Mesothelial cell of epicardium (in vitro differentiated cells): ENCODE measurements around the gene RACGAP1. TPM values are rescaled to one million over a fixed set of nuclear protein-coding genes. Genes with fewer than 3 reads are reported as not detected.
A peak's percentile ranks its signal among the peaks of the same experiment; 100 is the strongest.

Source experiments
- DNase-seq, 2 experiments: peaks; one replicate each; pipeline ENCODE4 v3.0.0; 2021; ENCODE audit warnings: low spot score in 2 of 2; ENCODE audit not compliant: unreplicated experiment in 2 of 2
- H3K27ac Mint-ChIP-seq: 2 replicates; pipeline ENCODE4 v1.8.0; 2021; ENCODE audit warnings: mixed read lengths
- H3K27me3 Mint-ChIP-seq: 2 replicates; pipeline ENCODE4 v1.8.0; 2021; ENCODE audit warnings: low read depth, mixed read lengths
- H3K36me3 Mint-ChIP-seq: 2 replicates; pipeline ENCODE4 v1.8.0; 2021; ENCODE audit warnings: mixed read lengths
- H3K4me1 Mint-ChIP-seq: 2 replicates; pipeline ENCODE4 v1.8.0; 2021; ENCODE audit warnings: mixed read lengths
- H3K4me3 Mint-ChIP-seq: 2 replicates; pipeline ENCODE4 v1.8.0; 2021; ENCODE audit warnings: mild to moderate bottlenecking, moderate library complexity, mixed read lengths
- H3K9me3 Mint-ChIP-seq: 2 replicates; pipeline ENCODE4 v1.8.0; 2021; ENCODE audit warnings: mixed read lengths
- CTCF ChIP-seq: fragments of 200-600 bp; sonication (generic); IDR thresholded peaks from one replicate; pipeline ENCODE4 v1.5.0; 2021; ENCODE audit warnings: antibody characterized with exemption; ENCODE audit not compliant: unreplicated experiment
- total RNA-seq: library from RNA; stranded (reverse); gene quantifications from 3 replicates; pipeline ENCODE4 v1.2.1, GENCODE V29; 2021

RACGAP1 gene
- total RNA-seq, 1 donor from 2014 or later: 29.8 TPM

- no peak for DNase-seq
- Mint-ChIP-seq H3K36me3 (no peaks in the 10 kb centered on the region), H3K27ac (no peak overlapping the region), H3K4me1 (peaks cover 13% of the 10 kb centered on the region), H3K27me3 (peaks cover 68% of the 10 kb centered on the region), H3K9me3 (no peaks in the 10 kb centered on the region), H3K4me3 (peak overlapping the region; percentile 58)
- no peak for TF ChIP-seq CTCF
Measured at GRCh38 chr12:50057896-50058670, 32.8 kb upstream of the RACGAP1 start.

- peak; percentile 47 to 79 for DNase-seq
- H3K27me3 Mint-ChIP-seq: peaks cover 69% of the 10 kb centered on the region
- H3K27ac Mint-ChIP-seq: peak within 1 kb of the TSS; percentile 52
- no peaks in the 10 kb centered on the region for H3K9me3 Mint-ChIP-seq
- no peaks in the 10 kb centered on the region for H3K36me3 Mint-ChIP-seq
- peak within 1 kb of the TSS; percentile 78 for H3K4me3 Mint-ChIP-seq
- TF ChIP-seq CTCF: no peak
- peaks cover 19% of the 10 kb centered on the region for H3K4me1 Mint-ChIP-seq
Measured at GRCh38 chr12:50057000-50057841, 31.9 kb upstream of the RACGAP1 start, which contains the start of gene ASIC1. Gene ASIC1, plus strand, starts transcription at chr12:50057596. Its CDS starts 1,171 bp downstream, at chr12:50058767.

GRCh38 chr12:50056639-50056976 is 31.3 kb upstream of the RACGAP1 start:
- peak overlapping the region; percentile 78 for H3K4me3 Mint-ChIP-seq
- H3K27ac Mint-ChIP-seq: no peak overlapping the region
- peaks cover 20% of the 10 kb centered on the region for H3K4me1 Mint-ChIP-seq
- H3K27me3 Mint-ChIP-seq: peaks cover 69% of the 10 kb centered on the region
- no peak for TF ChIP-seq CTCF
- H3K36me3 Mint-ChIP-seq: no peaks in the 10 kb centered on the region
- no peaks in the 10 kb centered on the region for H3K9me3 Mint-ChIP-seq
- DNase-seq: no peak

- Mint-ChIP-seq H3K9me3 (no peaks in the 10 kb centered on the region), H3K36me3 (no peaks in the 10 kb centered on the region), H3K4me1 (peaks cover 26% of the 10 kb centered on the region), H3K4me3 (peak overlapping the region; percentile 46), H3K27ac (peak overlapping the region; percentile 52), H3K27me3 (peaks cover 67% of the 10 kb centered on the region)
- peak in 1 of 2 experiments; percentile 68 for DNase-seq
- TF ChIP-seq CTCF: peak; percentile 74
Measured at GRCh38 chr12:50055831-50056638, 30.7 kb upstream of the RACGAP1 start.

GRCh38 chr12:50053583-50053982 is 28.3 kb upstream of the RACGAP1 start:
- H3K36me3 Mint-ChIP-seq: no peaks in the 10 kb centered on the region
- TF ChIP-seq CTCF: no peak
- H3K27me3 Mint-ChIP-seq: peaks cover 44% of the 10 kb centered on the region
- no peak overlapping the region for H3K4me3 Mint-ChIP-seq
- no peaks in the 10 kb centered on the region for H3K9me3 Mint-ChIP-seq
- no peak overlapping the region for H3K27ac Mint-ChIP-seq
- DNase-seq: no peak
- peaks cover 39% of the 10 kb centered on the region for H3K4me1 Mint-ChIP-seq
